Ectodermal cell (in vitro differentiated cells): ENCODE measurements around the gene STK32C.

ENCODE experiments used
- H3K27ac ChIP-seq: 2 replicates; pipeline ENCODE4 v1.7.0; 2013; ENCODE audit warnings: mild to moderate bottlenecking, low read depth, low read length; ENCODE audit not compliant: insufficient read depth, poor library complexity, severe bottlenecking
- H3K27me3 ChIP-seq: 2 replicates; pipeline ENCODE4 v1.7.0; 2013; ENCODE audit warnings: mild to moderate bottlenecking, low read length; ENCODE audit not compliant: insufficient read depth, control insufficient read depth, poor library complexity, severe bottlenecking
- H3K36me3 ChIP-seq: one replicate; pipeline ENCODE4 v1.7.0; 2013; ENCODE audit warnings: low read length; ENCODE audit not compliant: control insufficient read depth, insufficient read depth
- H3K4me1 ChIP-seq: one replicate; pipeline ENCODE4 v1.7.0; 2013; ENCODE audit warnings: low read length; ENCODE audit not compliant: control insufficient read depth, insufficient read depth
- H3K4me3 ChIP-seq: 2 replicates; pipeline ENCODE4 v1.7.0; 2013; ENCODE audit warnings: low read depth, low read length, control low read depth; ENCODE audit not compliant: insufficient read depth
- H3K9me3 ChIP-seq: 2 replicates; pipeline ENCODE4 v1.7.0; 2013; ENCODE audit warnings: mild to moderate bottlenecking, low read length, moderate library complexity; ENCODE audit not compliant: control insufficient read depth
- WGBS, 2 experiments: methylation state at CpG; one replicate each; pipeline ENCODE4 v1.1.7; 2013; ENCODE audit warnings: missing lambda C conversion rate in 2 of 2; 5-methylcytosine and 5-hydroxymethylcytosine counted together

Gene STK32C

DNA sequence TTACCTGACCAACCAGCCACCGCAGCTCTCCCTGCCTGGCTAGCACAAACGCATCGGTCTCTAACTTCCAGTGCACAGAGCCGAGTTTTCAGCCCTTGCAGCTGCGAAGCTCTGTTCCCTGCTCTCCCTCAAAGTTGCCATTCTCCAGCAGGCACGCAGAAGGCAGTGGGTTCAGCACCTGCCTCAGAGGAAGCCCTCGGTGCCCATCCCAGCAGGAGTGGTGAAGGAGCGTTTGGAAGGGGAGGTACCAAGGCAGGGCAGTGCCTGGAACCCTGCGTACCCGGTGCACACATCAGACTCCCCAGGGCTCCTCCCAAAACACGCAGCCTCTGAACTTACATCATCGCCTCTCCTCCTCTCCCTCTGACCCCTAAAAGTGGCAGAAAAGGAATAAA is 1.7 kb upstream of the STK32C start:
- no peaks in the 10 kb centered on the region for H3K36me3 ChIP-seq
- H3K27ac ChIP-seq, result no peak overlapping the region
- no peak overlapping the region for H3K4me3 ChIP-seq
- no peaks in the 10 kb centered on the region for H3K9me3 ChIP-seq
- H3K27me3 ChIP-seq, result peaks cover 62% of the 10 kb centered on the region
- WGBS, 2 experiments, result 83% methylated on average over 12 of the region's 12 CpGs
- H3K4me1 ChIP-seq, result peaks cover 4% of the 10 kb centered on the region

DNA sequence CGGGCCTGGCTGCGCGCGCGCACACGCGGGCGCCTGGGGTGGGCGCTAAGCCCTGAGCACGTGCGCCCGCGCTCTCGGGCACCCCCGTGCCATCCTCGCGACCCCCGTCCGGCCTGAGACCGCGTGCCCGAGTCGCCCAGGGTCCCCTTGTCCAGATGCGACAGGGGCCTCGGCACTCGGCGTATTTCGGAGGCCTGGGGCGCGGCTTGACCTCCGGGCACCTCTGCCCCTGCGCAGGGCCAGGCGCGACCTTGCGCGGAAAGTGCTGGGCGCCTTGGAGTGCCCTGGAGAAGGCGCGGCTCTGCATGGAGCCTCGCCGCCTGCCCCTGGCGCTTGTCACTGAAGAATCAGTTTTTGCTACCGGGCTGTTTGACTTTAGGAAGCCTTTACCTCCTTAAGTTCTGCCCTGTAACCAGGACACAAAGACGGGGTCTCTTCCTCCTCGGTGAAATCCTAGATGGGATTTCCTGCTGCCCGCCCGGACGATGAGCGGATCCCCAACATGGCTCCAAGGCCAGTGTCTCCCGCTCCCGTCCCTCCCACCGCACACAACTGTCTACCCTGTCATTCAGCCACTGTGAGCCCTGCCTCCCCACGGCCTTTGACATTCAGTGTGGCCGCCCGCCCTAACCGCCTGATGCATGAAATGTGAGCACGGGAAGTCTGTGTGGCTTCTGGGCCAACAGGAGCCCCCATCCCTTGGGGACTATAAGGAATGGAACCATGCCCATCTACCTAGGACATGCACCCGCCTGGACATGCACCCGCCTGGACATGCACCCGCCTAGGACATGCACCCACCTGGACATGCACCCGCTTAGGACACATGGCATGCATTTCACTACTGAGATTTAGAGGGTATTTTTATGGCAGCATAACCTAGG is 1.1 kb upstream of the STK32C start:
- WGBS, 2 experiments, result 9 to 10% methylated on average over 61 of the region's 61 CpGs
- H3K36me3 ChIP-seq, result no peaks in the 10 kb centered on the region
- no peaks in the 10 kb centered on the region for H3K9me3 ChIP-seq
- H3K4me3 ChIP-seq, result peak overlapping the region; percentile 53
- H3K27me3 ChIP-seq, result peaks cover 66% of the 10 kb centered on the region
- H3K4me1 ChIP-seq, result peaks cover 4% of the 10 kb centered on the region
- H3K27ac ChIP-seq, result no peak overlapping the region

DNA sequence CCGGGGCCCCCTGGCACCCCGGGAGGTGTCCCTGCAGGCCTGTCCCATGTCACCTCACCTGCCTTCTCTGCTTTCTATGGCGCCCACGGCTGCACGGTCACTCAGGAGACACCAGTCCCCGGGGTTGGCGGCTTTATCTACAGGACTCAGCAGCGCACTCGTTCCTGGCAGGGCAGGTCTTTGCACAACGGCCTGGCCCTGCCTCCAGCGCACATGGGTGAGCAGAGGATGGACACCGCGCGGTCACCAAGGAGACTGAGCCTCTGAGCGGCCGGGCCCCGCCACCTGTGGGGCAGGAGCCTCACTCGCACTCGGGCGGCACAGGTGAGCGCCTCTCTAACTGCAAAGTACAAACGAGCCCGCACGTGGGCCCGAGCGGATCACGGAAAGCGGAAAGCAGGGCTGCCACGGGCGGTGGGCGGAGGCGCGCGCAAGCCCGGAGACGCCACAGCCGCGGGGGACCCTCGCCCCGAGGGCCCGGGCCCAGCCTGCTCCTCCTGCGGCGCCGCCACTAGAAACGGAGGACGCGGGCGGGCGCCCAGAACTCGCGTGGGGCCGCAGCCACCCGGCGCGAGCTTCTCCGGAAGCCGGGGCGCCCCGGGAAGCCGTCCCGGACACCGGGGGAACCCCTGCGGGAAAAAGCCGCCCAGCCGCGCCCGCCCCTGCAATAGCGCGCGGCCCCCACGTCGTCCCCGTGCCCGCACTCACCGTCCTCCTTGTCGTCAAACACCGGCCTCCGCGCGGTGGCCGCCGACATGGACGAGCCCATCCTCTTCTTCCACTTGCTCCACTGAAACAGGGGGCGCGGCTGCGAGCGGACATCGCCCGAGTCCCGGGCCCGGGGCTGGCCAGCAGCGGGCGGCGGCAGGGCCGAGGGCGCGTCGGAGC is 642 bp downstream of the STK32C start:
- WGBS, 2 experiments, result 12% methylated on average over 98 of the region's 98 CpGs
- Histone ChIP-seq H3K9me3 (no peaks in the 10 kb centered on the region), H3K4me1 (peaks cover 4% of the 10 kb centered on the region), H3K27ac (no peak overlapping the region), H3K4me3 (peak overlapping the region; percentile 34), H3K27me3 (peaks cover 66% of the 10 kb centered on the region), H3K36me3 (no peaks in the 10 kb centered on the region)

DNA sequence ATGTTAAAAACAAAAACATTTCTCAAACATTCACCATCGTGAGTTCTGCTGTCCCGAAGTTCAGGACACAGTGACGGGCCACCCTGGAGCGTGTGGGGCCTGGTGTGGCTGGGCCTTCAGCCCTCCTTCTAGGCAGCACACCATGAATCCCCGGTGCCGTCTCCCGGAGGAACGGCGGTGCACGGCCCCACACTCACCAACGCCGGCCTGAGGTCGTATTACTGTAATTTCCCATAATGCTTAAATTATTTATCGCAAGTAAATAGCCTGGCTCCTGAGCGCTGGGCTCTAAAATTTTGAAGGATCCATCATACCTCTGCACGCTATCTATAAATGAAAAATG is 1.4 kb downstream of the STK32C start:
- 96% methylated on average over 16 of the region's 16 CpGs for WGBS, 2 experiments
- no peaks in the 10 kb centered on the region for H3K9me3 ChIP-seq
- no peaks in the 10 kb centered on the region for H3K36me3 ChIP-seq
- no peak overlapping the region for H3K4me3 ChIP-seq
- H3K27me3 ChIP-seq, result peaks cover 66% of the 10 kb centered on the region
- no peak overlapping the region for H3K27ac ChIP-seq
- peaks cover 4% of the 10 kb centered on the region for H3K4me1 ChIP-seq

DNA sequence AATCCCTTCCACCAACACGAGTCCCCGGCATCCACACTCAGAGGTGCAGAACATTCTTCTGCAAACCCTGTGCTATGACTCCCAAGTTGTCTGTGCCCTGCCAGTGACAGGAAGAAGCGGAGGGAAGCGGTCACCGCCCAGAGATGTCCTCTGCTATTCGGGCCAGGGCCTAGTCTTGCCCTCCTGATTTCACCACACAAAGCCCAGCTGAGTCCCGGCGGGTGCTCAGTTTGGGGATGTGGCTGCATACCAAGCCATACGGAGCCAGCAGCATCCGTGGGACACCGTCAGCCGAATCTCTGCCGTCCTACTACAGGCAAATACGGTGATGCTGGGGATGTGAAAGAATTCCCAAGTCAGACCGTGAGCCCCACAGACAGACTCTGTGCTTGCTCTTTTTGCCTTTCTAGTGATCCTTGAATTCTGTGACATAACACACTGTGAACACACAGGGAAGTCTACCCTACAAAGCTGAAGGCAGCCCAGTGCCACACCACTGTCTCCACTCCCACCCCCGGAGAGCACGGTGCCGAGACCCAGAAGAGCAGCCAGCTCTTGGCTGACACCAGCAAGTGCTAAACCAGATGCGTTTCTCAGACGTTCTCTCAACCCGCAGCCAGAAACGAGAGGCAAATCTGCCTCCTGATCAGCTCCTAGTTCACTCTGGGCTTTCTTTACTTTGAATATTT is 2.0 kb downstream of the STK32C start:
- Histone ChIP-seq H3K9me3 (no peaks in the 10 kb centered on the region), H3K27me3 (peaks cover 62% of the 10 kb centered on the region), H3K36me3 (no peaks in the 10 kb centered on the region), H3K4me3 (no peak overlapping the region), H3K27ac (no peak overlapping the region), H3K4me1 (peaks cover 4% of the 10 kb centered on the region)
- 93 to 95% methylated on average over 22 of the region's 22 CpGs for WGBS, 2 experiments

DNA sequence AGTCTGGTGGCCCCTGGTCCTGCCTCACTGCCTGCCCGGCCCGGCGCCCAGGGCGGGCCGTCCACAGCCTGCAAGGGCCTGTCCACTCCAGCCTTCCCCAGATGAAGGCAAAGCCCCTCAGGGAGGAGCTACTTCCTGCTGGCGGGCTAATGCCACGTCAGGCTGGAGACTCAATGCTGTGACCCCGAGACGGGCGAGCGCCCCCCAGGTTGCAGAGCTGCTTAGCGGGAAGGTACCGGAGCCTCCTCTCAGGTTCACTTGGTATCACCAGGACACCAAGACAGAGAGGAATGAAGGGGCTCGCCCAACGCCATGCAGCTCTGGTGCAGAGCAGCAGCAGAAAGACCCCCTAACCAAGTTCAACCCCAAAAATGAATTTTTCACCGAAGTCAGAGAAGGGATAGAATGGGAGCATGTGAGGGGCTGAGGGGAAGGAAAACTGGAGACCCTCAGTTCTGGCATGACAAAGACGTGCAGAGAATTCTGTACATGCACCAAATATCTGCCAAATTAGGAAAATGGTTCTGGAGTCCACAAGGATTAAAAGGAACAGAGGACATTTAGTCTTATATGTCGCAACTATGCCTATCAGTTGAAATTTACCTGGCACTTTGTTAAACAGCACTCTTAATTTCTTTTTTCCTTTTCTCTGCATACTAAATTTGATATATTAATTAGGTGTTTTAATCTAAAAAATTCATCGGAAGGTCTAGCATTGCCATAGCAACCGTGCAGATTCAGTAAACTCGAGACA is 2.8 kb downstream of the STK32C start:
- Histone ChIP-seq H3K9me3 (no peaks in the 10 kb centered on the region), H3K4me1 (peaks cover 4% of the 10 kb centered on the region), H3K4me3 (no peak overlapping the region), H3K36me3 (no peaks in the 10 kb centered on the region), H3K27me3 (peaks cover 53% of the 10 kb centered on the region), H3K27ac (no peak overlapping the region)
- 88 to 94% methylated on average over 21 of the region's 21 CpGs for WGBS, 2 experiments

DNA sequence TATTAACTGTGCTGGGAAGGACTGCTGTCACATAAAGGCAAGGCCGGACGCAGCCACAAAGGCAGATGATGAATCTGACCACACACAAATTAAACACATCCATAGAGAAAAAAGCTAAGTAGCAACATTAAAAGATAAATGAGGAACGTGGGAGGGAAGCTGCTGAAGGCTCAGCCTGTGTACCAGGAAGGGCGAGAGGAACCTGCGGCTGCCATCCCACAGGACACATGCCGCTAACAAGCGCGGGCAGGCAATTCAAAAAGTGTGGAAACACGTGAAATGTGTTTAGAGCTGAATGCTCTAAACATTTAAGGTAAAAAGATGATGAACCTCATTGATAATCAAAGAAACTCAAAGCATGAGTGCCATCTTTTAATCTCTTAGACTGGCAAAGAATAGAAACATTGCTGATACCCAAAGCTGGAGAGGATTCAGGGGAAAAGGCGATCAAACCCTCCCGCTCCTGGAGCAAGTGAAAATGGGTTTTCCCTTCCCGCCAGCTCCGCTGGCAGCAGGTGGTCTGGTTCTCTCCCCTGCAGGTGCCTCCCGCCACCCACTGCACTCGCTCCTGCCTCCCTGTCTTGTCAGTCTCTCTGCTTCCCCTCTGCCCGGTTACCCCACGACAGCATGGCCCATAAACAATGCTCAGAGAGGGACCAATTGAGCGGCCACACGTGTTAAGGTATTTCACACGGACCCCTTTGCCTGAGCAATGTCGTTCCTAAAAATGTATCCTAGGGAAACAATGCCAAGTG is 4.2 kb downstream of the STK32C start:
- 82% methylated on average over 19 to 21 of the region's 21 CpGs for WGBS, 2 experiments
- Histone ChIP-seq H3K27me3 (peaks cover 39% of the 10 kb centered on the region), H3K4me3 (no peak overlapping the region), H3K36me3 (no peaks in the 10 kb centered on the region), H3K4me1 (peaks cover 2% of the 10 kb centered on the region), H3K9me3 (no peaks in the 10 kb centered on the region), H3K27ac (no peak overlapping the region)

DNA sequence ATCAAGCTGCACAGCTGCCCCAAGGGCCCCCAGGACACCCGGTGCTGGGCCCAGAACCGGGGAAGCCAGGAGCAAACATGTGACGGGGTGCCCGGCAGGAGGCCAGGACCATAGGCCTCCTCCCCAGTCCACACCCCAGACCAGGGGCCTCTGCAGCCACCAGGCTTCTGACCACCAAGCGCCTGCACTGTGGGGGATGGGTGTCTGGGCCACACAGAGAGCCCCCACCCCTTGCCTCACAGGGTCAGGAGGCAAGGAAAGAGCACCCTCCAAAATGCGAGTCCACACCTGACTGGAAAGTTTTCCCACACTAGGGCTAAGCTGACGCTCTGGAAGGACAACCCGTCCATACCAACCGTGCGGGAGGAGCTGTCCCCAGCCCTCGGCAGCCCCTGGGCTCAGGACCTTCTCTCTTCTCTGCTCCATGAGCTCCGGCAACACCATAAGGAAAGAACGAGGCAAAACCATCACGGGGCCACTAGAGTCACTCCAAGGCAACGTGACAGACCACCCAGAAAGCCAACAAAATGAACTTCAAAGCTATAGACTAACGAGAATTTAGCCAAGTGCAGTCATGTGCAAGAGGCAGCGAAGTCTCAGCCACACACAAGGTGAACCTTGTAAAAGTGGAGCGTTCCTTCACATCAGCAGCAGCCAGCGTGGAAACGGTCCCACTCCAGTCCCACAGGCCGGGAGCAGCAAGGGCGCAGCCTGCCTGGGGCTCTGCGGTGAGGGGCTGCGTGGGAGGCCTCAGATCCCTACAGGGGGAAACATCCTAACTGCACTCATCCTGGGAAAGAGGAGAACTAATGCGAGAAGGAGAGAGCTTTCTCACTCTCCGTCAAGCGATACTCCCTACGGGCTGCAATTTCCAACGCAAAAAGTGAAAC is 5.1 kb downstream of the STK32C start:
- no peak overlapping the region for H3K4me3 ChIP-seq
- no peaks in the 10 kb centered on the region for H3K36me3 ChIP-seq
- H3K9me3 ChIP-seq, result no peaks in the 10 kb centered on the region
- H3K27me3 ChIP-seq, result peaks cover 35% of the 10 kb centered on the region
- peaks cover 11% of the 10 kb centered on the region for H3K4me1 ChIP-seq
- WGBS, 2 experiments, result 84 to 86% methylated on average over 29 of the region's 29 CpGs
- H3K27ac ChIP-seq, result no peak overlapping the region
